Measurements from ENCODE around the gene GREB1.

GRCh38 chr2:11662882-11663281 is 129.0 kb downstream of the GREB1 start:
- TF ChIP-seq USF1 (IDR thresholded peaks at IDR 0.05) (no peak), NFIC (IDR thresholded peaks at IDR 0.05) (no peak), CREB1 (IDR thresholded peaks at IDR 0.05; ENCODE audit: low read depth) (no peak), TEAD4 (IDR thresholded peaks at IDR 0.05) (no peak), FOXM1 (IDR thresholded peaks at IDR 0.05; ENCODE audit: borderline replicate concordance, low read depth) (no peak), EP300 (IDR thresholded peaks at IDR 0.05; ENCODE audit: borderline replicate concordance) (no peak), TAF1 (IDR thresholded peaks at IDR 0.05; ENCODE audit: low read depth) (no peak), RAD21 (IDR thresholded peaks at IDR 0.05; ENCODE audit: low read depth) (no peak)
- TF ChIP-seq, protein P1, sequence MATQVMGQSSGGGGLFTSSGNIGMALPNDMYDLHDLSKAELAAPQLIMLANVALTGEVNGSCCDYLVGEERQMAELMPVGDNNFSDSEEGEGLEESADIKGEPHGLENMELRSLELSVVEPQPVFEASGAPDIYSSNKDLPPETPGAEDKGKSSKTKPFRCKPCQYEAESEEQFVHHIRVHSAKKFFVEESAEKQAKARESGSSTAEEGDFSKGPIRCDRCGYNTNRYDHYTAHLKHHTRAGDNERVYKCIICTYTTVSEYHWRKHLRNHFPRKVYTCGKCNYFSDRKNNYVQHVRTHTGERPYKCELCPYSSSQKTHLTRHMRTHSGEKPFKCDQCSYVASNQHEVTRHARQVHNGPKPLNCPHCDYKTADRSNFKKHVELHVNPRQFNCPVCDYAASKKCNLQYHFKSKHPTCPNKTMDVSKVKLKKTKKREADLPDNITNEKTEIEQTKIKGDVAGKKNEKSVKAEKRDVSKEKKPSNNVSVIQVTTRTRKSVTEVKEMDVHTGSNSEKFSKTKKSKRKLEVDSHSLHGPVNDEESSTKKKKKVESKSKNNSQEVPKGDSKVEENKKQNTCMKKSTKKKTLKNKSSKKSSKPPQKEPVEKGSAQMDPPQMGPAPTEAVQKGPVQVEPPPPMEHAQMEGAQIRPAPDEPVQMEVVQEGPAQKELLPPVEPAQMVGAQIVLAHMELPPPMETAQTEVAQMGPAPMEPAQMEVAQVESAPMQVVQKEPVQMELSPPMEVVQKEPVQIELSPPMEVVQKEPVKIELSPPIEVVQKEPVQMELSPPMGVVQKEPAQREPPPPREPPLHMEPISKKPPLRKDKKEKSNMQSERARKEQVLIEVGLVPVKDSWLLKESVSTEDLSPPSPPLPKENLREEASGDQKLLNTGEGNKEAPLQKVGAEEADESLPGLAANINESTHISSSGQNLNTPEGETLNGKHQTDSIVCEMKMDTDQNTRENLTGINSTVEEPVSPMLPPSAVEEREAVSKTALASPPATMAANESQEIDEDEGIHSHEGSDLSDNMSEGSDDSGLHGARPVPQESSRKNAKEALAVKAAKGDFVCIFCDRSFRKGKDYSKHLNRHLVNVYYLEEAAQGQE (IDR thresholded peaks at IDR 0.05; ENCODE audit: low read depth): no peak
- TF ChIP-seq, protein P2, sequence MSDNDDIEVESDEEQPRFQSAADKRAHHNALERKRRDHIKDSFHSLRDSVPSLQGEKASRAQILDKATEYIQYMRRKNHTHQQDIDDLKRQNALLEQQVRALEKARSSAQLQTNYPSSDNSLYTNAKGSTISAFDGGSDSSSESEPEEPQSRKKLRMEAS (IDR thresholded peaks at IDR 0.05): no peak
